ENCODE data around the gene HEATR9. TPM values are rescaled to one million over a fixed set of nuclear protein-coding genes. Genes with fewer than 3 reads are reported as not detected.
A peak's percentile ranks its signal among the peaks of the same experiment; 100 is the strongest.

The HEATR9 gene
- total RNA-seq, 1 donor from 2014 or later: not detected

- DNase-seq (ENCODE audit: low read depth, low spot score): no peak
These were observed 3.0 kb downstream of the HEATR9 start for GRCh38 chr17:35865412-35866340.

GRCh38 chr17:35864853-35865252 is 3.8 kb downstream of the HEATR9 start:
- no peak for DNase-seq (ENCODE audit: low read depth, low spot score)

- DNase-seq (ENCODE audit: low read depth, low spot score): no peak
These were observed 12.1 kb downstream of the HEATR9 start for GRCh38 chr17:35856603-35857002.

- no peak for DNase-seq (ENCODE audit: low read depth, low spot score)
These were observed 12.7 kb downstream of the HEATR9 start for GRCh38 chr17:35855965-35856364.

GRCh38 chr17:35849469-35850348 is 19.0 kb downstream of the HEATR9 start:
- peak; percentile 51 for DNase-seq (ENCODE audit: low read depth, low spot score)

- DNase-seq (ENCODE audit: low read depth, low spot score): no peak
These were observed 20.9 kb downstream of the HEATR9 start for GRCh38 chr17:35847633-35848373.

GRCh38 chr17:35847006-35847405 is 21.7 kb downstream of the HEATR9 start:
- no peak for DNase-seq (ENCODE audit: low read depth, low spot score)

- DNase-seq (ENCODE audit: low read depth, low spot score): no peak
These were observed 22.5 kb downstream of the HEATR9 start for GRCh38 chr17:35846055-35846809.

- DNase-seq (ENCODE audit: low read depth, low spot score): no peak
These were observed 24.1 kb downstream of the HEATR9 start for GRCh38 chr17:35844547-35844946.

GRCh38 chr17:35843698-35844097 is 25.0 kb downstream of the HEATR9 start:
- no peak for DNase-seq (ENCODE audit: low read depth, low spot score)

GRCh38 chr17:35842239-35842638 is 26.5 kb downstream of the HEATR9 start:
- DNase-seq (ENCODE audit: low read depth, low spot score): no peak

GRCh38 chr17:35841505-35841904 is 27.2 kb downstream of the HEATR9 start:
- no peak for DNase-seq (ENCODE audit: low read depth, low spot score)

- DNase-seq (ENCODE audit: low read depth, low spot score): no peak
These were observed 27.6 kb downstream of the HEATR9 start for GRCh38 chr17:35841101-35841500.

- no peak for DNase-seq (ENCODE audit: low read depth, low spot score)
These were observed 43.5 kb downstream of the HEATR9 start for GRCh38 chr17:35825206-35825605.

- no peak for DNase-seq (ENCODE audit: low read depth, low spot score)
These were observed 47.4 kb downstream of the HEATR9 start for GRCh38 chr17:35821308-35821707.

- DNase-seq (ENCODE audit: low read depth, low spot score): no peak
These were observed 49.2 kb downstream of the HEATR9 start for GRCh38 chr17:35819455-35819854.

GRCh38 chr17:35817196-35817595 is 51.5 kb downstream of the HEATR9 start:
- no peak for DNase-seq (ENCODE audit: low read depth, low spot score)

- DNase-seq (ENCODE audit: low read depth, low spot score): no peak
These were observed 52.0 kb downstream of the HEATR9 start for GRCh38 chr17:35816723-35817122.

- DNase-seq (ENCODE audit: low read depth, low spot score): no peak
These were observed 56.2 kb downstream of the HEATR9 start for GRCh38 chr17:35812456-35812855.

- no peak for DNase-seq (ENCODE audit: low read depth, low spot score)
These were observed 56.9 kb downstream of the HEATR9 start for GRCh38 chr17:35811759-35812158.
